Activated CD8-positive, alpha-beta T cell treated with anti-CD3 and anti-CD28 coated beads for 36 hours (primary cell): ENCODE results near the gene PAX7. TPM values are rescaled to one million over a fixed set of nuclear protein-coding genes. Genes with fewer than 3 reads are reported as not detected.
A peak's percentile ranks its signal among the peaks of the same experiment; 100 is the strongest.
"Not testable (repeated sequence)": the region's sequence is repeated elsewhere in the genome, so short reads cannot be mapped to it uniquely, and the experiment has no call there.

Experiments
- ATAC-seq: fragments of 200-7000 bp; cut with Tn5 transposase; one replicate; pipeline ENCODE4 v1.10.0; 2021; ENCODE audit warnings: mild to moderate bottlenecking, moderate library complexity
- CTCF ChIA-PET: fragments of 350-600 bp; sonication (Branson Sonifier 250); formaldehyde crosslinking; loops from one replicate; lab custom pipeline; 2021; ENCODE audit warnings: antibody characterized with exemption; lab: Charles Lee
- POLR2A ChIA-PET: fragments of 350-600 bp; sonication (Branson Sonifier 250); formaldehyde crosslinking; loops from one replicate; lab custom pipeline; 2021; ENCODE audit warnings: antibody characterized with exemption; lab: Charles Lee
- DNase-seq: peaks from one replicate; pipeline ENCODE4 v3.0.0-alpha.2; 2020
- H3K27ac Mint-ChIP-seq: one replicate; pipeline ENCODE4 v1.8.0; 2021; ENCODE audit warnings: mild to moderate bottlenecking, mixed read lengths
- H3K27me3 Mint-ChIP-seq: one replicate; pipeline ENCODE4 v1.8.0; 2021; ENCODE audit warnings: mixed read lengths
- H3K36me3 Mint-ChIP-seq: one replicate; pipeline ENCODE4 v1.8.0; 2021; ENCODE audit warnings: low read depth, mixed read lengths
- H3K4me1 Mint-ChIP-seq: one replicate; pipeline ENCODE4 v1.8.0; 2021; ENCODE audit warnings: low read depth, mixed read lengths
- H3K4me3 Mint-ChIP-seq: one replicate; pipeline ENCODE4 v1.8.0; 2021; ENCODE audit warnings: mild to moderate bottlenecking, moderate library complexity, mixed read lengths
- H3K9me3 Mint-ChIP-seq: one replicate; pipeline ENCODE4 v1.8.0; 2021; ENCODE audit warnings: mixed read lengths
- CTCF ChIP-seq: fragments of 200-600 bp; IDR thresholded peaks from one replicate; pipeline ENCODE4 v1.8.0; 2022; ENCODE audit warnings: antibody characterized with exemption, mild to moderate bottlenecking
- intact Hi-C: fragments of 100-400 bp; cut with micrococcal nuclease; formaldehyde crosslinking; loops from one replicate; pipeline ENCODE4 v1.10.0; 2022
- total RNA-seq, 2 experiments: library from RNA; stranded (reverse); gene quantifications; one replicate each; pipeline ENCODE4 v1.2.3, GENCODE V29; 2021

PAX7 gene
- not detected for total RNA-seq

GRCh38 chr1:18630511-18631495 lies at the start of gene PAX7:
Gene PAX7 (plus strand): TSS chr1:18630846. CDS start chr1:18631604, 758 bp downstream.
- POLR2A ChIA-PET, result no interaction called here
- Mint-ChIP-seq H3K9me3 (no peaks in the 10 kb centered on the region), H3K36me3 (no peaks in the 10 kb centered on the region), H3K27ac (no peak within 1 kb of the TSS), H3K27me3 (peaks cover 80% of the 10 kb centered on the region), H3K4me3 (no peak within 1 kb of the TSS), H3K4me1 (peaks cover 9% of the 10 kb centered on the region)
- ATAC-seq, result no peak
- no peak for TF ChIP-seq CTCF
- DNase-seq, result no peak
- CTCF ChIA-PET, result no interaction called here
- intact Hi-C loops, result no loop called here

- no peaks in the 10 kb centered on the region for H3K36me3 Mint-ChIP-seq
- ChIA-PET CTCF (interaction anchor here (0.6 to 4.1 kb wide), 36 partner anchors 9 to 958 kb away, joined by 3 to 34 read pairs (median 3); partner anchors contain the start of gene KLHDC7A), POLR2A (interaction anchor here (1.2 kb wide), 1 partner anchor 16 kb away, joined by 5 read pairs; no protein-coding TSS in a partner anchor)
- ATAC-seq, result peak; percentile 88
- no peaks in the 10 kb centered on the region for H3K4me1 Mint-ChIP-seq
- H3K27me3 Mint-ChIP-seq, result peaks cover 8% of the 10 kb centered on the region
- DNase-seq, result peak; percentile 67
- intact Hi-C loops, result no loop called here
- H3K4me3 Mint-ChIP-seq, result no peak overlapping the region
- H3K9me3 Mint-ChIP-seq, result no peaks in the 10 kb centered on the region
- no peak overlapping the region for H3K27ac Mint-ChIP-seq
- peak; percentile 94 for TF ChIP-seq CTCF
Observed at GRCh38 chr1:18581420-18581880, 49.2 kb upstream of the PAX7 start.

GRCh38 chr1:18582890-18583289 lies 47.8 kb upstream of the PAX7 start:
- Mint-ChIP-seq H3K36me3 (no peaks in the 10 kb centered on the region), H3K27me3 (peaks cover 11% of the 10 kb centered on the region), H3K4me3 (no peak overlapping the region), H3K4me1 (no peaks in the 10 kb centered on the region), H3K27ac (no peak overlapping the region), H3K9me3 (no peaks in the 10 kb centered on the region)
- ChIA-PET POLR2A (no interaction called here), CTCF (interaction anchor here (1.1 to 4.1 kb wide), 4 partner anchors 15 to 28 kb away, joined by 3 to 34 read pairs (median 12); no protein-coding TSS in a partner anchor)
- no peak for ATAC-seq
- intact Hi-C loops, result no loop called here
- DNase-seq, result no peak
- no peak for TF ChIP-seq CTCF

GRCh38 chr1:18583326-18583941 lies 47.2 kb upstream of the PAX7 start:
- no peak overlapping the region for H3K4me3 Mint-ChIP-seq
- CTCF ChIA-PET, result interaction anchor here (1.1 to 4.1 kb wide), 2 partner anchors 14 to 25 kb away, joined by 3 to 34 read pairs; no protein-coding TSS in a partner anchor
- H3K36me3 Mint-ChIP-seq, result no peaks in the 10 kb centered on the region
- H3K27ac Mint-ChIP-seq, result no peak overlapping the region
- POLR2A ChIA-PET, result no interaction called here
- TF ChIP-seq CTCF, result no peak
- H3K27me3 Mint-ChIP-seq, result peaks cover 11% of the 10 kb centered on the region
- intact Hi-C loops, result no loop called here
- no peaks in the 10 kb centered on the region for H3K9me3 Mint-ChIP-seq
- no peaks in the 10 kb centered on the region for H3K4me1 Mint-ChIP-seq
- no peak for DNase-seq
- no peak for ATAC-seq

- intact Hi-C loops, ATAC-seq, H3K27ac Mint-ChIP-seq, H3K9me3 Mint-ChIP-seq, H3K4me1 Mint-ChIP-seq, DNase-seq, H3K36me3 Mint-ChIP-seq, H3K4me3 Mint-ChIP-seq: not testable (repeated sequence)
- CTCF ChIA-PET, result interaction anchor here (1.3 kb wide), 1 partner anchor 11 kb away, joined by 4 read pairs; no protein-coding TSS in a partner anchor
- peaks cover 12% of the 10 kb centered on the region for H3K27me3 Mint-ChIP-seq
- POLR2A ChIA-PET, result interaction anchor here (0.7 kb wide), 1 partner anchor 101 kb away, joined by 3 read pairs; no protein-coding TSS in a partner anchor
Observed at GRCh38 chr1:18586016-18586415, 44.6 kb upstream of the PAX7 start.
